Measurements from ENCODE around the gene ANXA4. TPM values are rescaled to one million over a fixed set of nuclear protein-coding genes. Genes with fewer than 3 reads are reported as not detected.
A peak's percentile ranks its signal among the peaks of the same experiment; 100 is the strongest.

The ANXA4 gene
- total and polyA plus RNA-seq, 4 donors = 75.0 to 170 (median 93.6) TPM

- H3K4me3 ChIP-seq = no peak overlapping the region
- H3K9me3 ChIP-seq (ENCODE audit: control insufficient read depth in 4 of 4, insufficient read depth in 3 of 4, low read length in 3 of 4) = no peaks in the 10 kb centered on the region
- DNase-seq (peak; percentile 80 to 91 (median 89)), ATAC-seq (ENCODE audit: insufficient read depth, low FRiP score) (peak; percentile 82)
- peak overlapping the region in 1 of 2 donors; percentile 7 for H3K9ac ChIP-seq (ENCODE audit: insufficient read depth in 1 of 2, low read length in 2 of 2)
- 11 to 18% methylated on average over 3 of the region's 3 CpGs for WGBS, 2 donors
- H3K27me3 ChIP-seq (ENCODE audit: control insufficient read depth in 3 of 3, insufficient read depth in 3 of 3, low read length in 2 of 3) = no peaks in the 10 kb centered on the region
- peaks cover 0 to 12% (median 7%) of the 10 kb centered on the region in 4 donors for H3K36me3 ChIP-seq (ENCODE audit: control insufficient read depth in 4 of 4, insufficient read depth in 4 of 4, low read length in 4 of 4)
- H3K4me1 ChIP-seq (ENCODE audit: control insufficient read depth in 5 of 5, insufficient read depth in 5 of 5, low read length in 5 of 5) = peaks cover 0 to 18% (median 2%) of the 10 kb centered on the region in 5 donors
- H3K27ac ChIP-seq (ENCODE audit: low read depth in 1 of 2, low read length in 1 of 2) = no peak overlapping the region
- TF ChIP-seq, protein P1, sequence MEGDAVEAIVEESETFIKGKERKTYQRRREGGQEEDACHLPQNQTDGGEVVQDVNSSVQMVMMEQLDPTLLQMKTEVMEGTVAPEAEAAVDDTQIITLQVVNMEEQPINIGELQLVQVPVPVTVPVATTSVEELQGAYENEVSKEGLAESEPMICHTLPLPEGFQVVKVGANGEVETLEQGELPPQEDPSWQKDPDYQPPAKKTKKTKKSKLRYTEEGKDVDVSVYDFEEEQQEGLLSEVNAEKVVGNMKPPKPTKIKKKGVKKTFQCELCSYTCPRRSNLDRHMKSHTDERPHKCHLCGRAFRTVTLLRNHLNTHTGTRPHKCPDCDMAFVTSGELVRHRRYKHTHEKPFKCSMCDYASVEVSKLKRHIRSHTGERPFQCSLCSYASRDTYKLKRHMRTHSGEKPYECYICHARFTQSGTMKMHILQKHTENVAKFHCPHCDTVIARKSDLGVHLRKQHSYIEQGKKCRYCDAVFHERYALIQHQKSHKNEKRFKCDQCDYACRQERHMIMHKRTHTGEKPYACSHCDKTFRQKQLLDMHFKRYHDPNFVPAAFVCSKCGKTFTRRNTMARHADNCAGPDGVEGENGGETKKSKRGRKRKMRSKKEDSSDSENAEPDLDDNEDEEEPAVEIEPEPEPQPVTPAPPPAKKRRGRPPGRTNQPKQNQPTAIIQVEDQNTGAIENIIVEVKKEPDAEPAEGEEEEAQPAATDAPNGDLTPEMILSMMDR (IDR thresholded peaks at IDR 0.05; ENCODE audit: control extremely low read depth, extremely low read depth) = peak; percentile 85
Observed at GRCh38 chr2:69816923-69817542, 75.1 kb downstream of the ANXA4 start.

- H3K27ac ChIP-seq (ENCODE audit: low read depth in 1 of 2, low read length in 1 of 2) = no peak overlapping the region
- H3K9ac ChIP-seq (ENCODE audit: insufficient read depth in 1 of 2, low read length in 2 of 2) = peak overlapping the region in 1 of 2 donors; percentile 54
- WGBS, 2 donors = 82 to 88% methylated on average over 4 of the region's 4 CpGs
- no peaks in the 10 kb centered on the region for H3K27me3 ChIP-seq (ENCODE audit: control insufficient read depth in 3 of 3, insufficient read depth in 3 of 3, low read length in 2 of 3)
- peaks cover 0 to 13% (median 6%) of the 10 kb centered on the region in 4 donors for H3K36me3 ChIP-seq (ENCODE audit: control insufficient read depth in 4 of 4, insufficient read depth in 4 of 4, low read length in 4 of 4)
- peaks cover 0 to 18% (median 2%) of the 10 kb centered on the region in 5 donors for H3K4me1 ChIP-seq (ENCODE audit: control insufficient read depth in 5 of 5, insufficient read depth in 5 of 5, low read length in 5 of 5)
- DNase-seq = peak in 2 of 3 donors; percentile 70 to 71
- H3K4me3 ChIP-seq = no peak overlapping the region
- TF ChIP-seq, protein P1 (IDR thresholded peaks at IDR 0.05; ENCODE audit: control extremely low read depth, extremely low read depth) = no peak
- no peak for ATAC-seq (ENCODE audit: insufficient read depth, low FRiP score)
- no peaks in the 10 kb centered on the region for H3K9me3 ChIP-seq (ENCODE audit: control insufficient read depth in 4 of 4, insufficient read depth in 3 of 4, low read length in 3 of 4)
Observed at GRCh38 chr2:69817729-69818501, 76.0 kb downstream of the ANXA4 start.

- Histone ChIP-seq H3K9ac (ENCODE audit: insufficient read depth in 1 of 2, low read length in 2 of 2) (no peak overlapping the region), H3K9me3 (ENCODE audit: control insufficient read depth in 4 of 4, insufficient read depth in 3 of 4, low read length in 3 of 4) (no peaks in the 10 kb centered on the region), H3K27me3 (ENCODE audit: control insufficient read depth in 3 of 3, insufficient read depth in 3 of 3, low read length in 2 of 3) (no peaks in the 10 kb centered on the region), H3K27ac (ENCODE audit: low read depth in 1 of 2, low read length in 1 of 2) (no peak overlapping the region), H3K4me3 (no peak overlapping the region), H3K4me1 (ENCODE audit: control insufficient read depth in 5 of 5, insufficient read depth in 5 of 5, low read length in 5 of 5) (peaks cover 2 to 12% (median 8%) of the 10 kb centered on the region in 5 donors), H3K36me3 (ENCODE audit: control insufficient read depth in 4 of 4, insufficient read depth in 4 of 4, low read length in 4 of 4) (peaks cover 0 to 2% (median 0%) of the 10 kb centered on the region in 4 donors)
- no peak for ATAC-seq (ENCODE audit: insufficient read depth, low FRiP score)
- TF ChIP-seq, protein P1 (IDR thresholded peaks at IDR 0.05; ENCODE audit: control extremely low read depth, extremely low read depth) = no peak
- WGBS, 2 donors = 89 to 90% methylated on average over 9 of the region's 9 CpGs
- no peak for DNase-seq
Observed at GRCh38 chr2:69827796-69828540, 86.0 kb downstream of the ANXA4 start.
